ENCODE data around the gene PPARG. TPM values are rescaled to one million over a fixed set of nuclear protein-coding genes. Genes with fewer than 3 reads are reported as not detected.
A peak's percentile ranks its signal among the peaks of the same experiment; 100 is the strongest.

Gene PPARG
- total and polyA plus RNA-seq, 2 experiments from 2014 or later = 0.15 to 0.42 TPM

DNA sequence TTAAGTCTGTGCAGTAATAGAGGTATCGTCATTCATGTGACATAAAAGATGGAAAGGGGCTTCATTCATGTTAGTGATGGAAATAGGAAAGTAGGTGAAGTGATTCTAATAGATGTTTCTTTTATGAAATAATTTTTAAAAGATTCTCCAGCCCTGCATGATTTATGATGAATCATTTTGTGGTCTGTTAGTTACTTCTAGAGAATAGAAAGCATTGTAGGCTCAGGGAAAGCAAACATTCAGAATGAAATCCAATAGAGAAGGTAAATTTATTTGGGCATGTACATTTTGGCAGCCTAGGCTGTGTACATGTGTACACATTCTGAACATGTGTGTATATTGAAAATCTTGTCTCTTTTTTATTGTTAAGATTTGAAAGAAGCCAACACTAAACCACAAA, 23.1 kb downstream of the PPARG start (continued):
- no peak for TF ChIP-seq CTCF (conservative IDR thresholded peaks at IDR 0.05; ENCODE audit: low read depth in 2 of 2)
- no peak for TF ChIP-seq EZH2phosphoT487 (IDR thresholded peaks at IDR 0.05; ENCODE audit: unreplicated experiment)
- TF ChIP-seq, protein P1, sequence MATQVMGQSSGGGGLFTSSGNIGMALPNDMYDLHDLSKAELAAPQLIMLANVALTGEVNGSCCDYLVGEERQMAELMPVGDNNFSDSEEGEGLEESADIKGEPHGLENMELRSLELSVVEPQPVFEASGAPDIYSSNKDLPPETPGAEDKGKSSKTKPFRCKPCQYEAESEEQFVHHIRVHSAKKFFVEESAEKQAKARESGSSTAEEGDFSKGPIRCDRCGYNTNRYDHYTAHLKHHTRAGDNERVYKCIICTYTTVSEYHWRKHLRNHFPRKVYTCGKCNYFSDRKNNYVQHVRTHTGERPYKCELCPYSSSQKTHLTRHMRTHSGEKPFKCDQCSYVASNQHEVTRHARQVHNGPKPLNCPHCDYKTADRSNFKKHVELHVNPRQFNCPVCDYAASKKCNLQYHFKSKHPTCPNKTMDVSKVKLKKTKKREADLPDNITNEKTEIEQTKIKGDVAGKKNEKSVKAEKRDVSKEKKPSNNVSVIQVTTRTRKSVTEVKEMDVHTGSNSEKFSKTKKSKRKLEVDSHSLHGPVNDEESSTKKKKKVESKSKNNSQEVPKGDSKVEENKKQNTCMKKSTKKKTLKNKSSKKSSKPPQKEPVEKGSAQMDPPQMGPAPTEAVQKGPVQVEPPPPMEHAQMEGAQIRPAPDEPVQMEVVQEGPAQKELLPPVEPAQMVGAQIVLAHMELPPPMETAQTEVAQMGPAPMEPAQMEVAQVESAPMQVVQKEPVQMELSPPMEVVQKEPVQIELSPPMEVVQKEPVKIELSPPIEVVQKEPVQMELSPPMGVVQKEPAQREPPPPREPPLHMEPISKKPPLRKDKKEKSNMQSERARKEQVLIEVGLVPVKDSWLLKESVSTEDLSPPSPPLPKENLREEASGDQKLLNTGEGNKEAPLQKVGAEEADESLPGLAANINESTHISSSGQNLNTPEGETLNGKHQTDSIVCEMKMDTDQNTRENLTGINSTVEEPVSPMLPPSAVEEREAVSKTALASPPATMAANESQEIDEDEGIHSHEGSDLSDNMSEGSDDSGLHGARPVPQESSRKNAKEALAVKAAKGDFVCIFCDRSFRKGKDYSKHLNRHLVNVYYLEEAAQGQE (IDR thresholded peaks at IDR 0.05; ENCODE audit: unreplicated experiment) = no peak
- no peak for TF ChIP-seq ZNF114 (CRISPR knock-in tag; IDR thresholded peaks at IDR 0.05)
- no peak for TF ChIP-seq POLR2AphosphoS5 (IDR thresholded peaks at IDR 0.05; ENCODE audit: low read depth)
- no peak for TF ChIP-seq STAT1 (IDR thresholded peaks at IDR 0.05; ENCODE audit: unreplicated experiment)
- no peak for TF ChIP-seq EZH2 (IDR thresholded peaks at IDR 0.05; ENCODE audit: low read depth, unreplicated experiment)

DNA sequence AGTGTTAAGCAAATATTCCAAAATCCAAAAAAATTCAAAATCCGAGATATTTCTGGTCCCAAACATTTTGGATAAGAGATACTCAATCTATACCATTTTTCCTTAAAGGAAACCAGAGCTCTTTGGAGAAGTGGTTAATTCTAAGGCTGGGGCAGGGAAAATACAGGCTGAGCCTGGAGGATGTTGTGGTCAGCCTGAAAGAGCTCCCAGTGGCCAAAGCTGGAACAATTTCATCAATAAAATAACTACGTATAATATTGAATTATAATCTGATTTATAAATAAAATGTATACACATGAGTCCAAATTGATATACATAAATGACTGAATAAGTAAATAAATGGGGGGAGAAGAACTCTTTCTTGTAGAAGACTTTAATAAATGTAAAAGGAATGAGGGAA, 24.6 kb downstream of the PPARG start:
- Mint-ChIP-seq H3K27ac (no peak overlapping the region), H3K9me3 (no peaks in the 10 kb centered on the region), H3K4me1 (no peaks in the 10 kb centered on the region), H3K36me3 (ENCODE audit: low read depth) (no peaks in the 10 kb centered on the region), H3K4me3 (no peak overlapping the region), H3K27me3 (ENCODE audit: insufficient read depth, low read depth, poor library complexity) (no peaks in the 10 kb centered on the region)
- no peak for ATAC-seq
- Histone ChIP-seq H3F3A (replicated peaks; ENCODE audit: low read depth) (no peaks in the 10 kb centered on the region), H3K27ac (ENCODE audit: low read depth) (no peak overlapping the region), H3K27me3 (ENCODE audit: insufficient read depth) (no peaks in the 10 kb centered on the region), H3K36me3 (ENCODE audit: insufficient read depth) (no peaks in the 10 kb centered on the region), H3K4me1 (ENCODE audit: insufficient read depth) (no peaks in the 10 kb centered on the region), H3K79me2 (replicated peaks; ENCODE audit: insufficient read depth) (no peaks in the 10 kb centered on the region), H2AFZ (no peak overlapping the region), H4K20me1 (replicated peaks; ENCODE audit: insufficient read depth) (no peaks in the 10 kb centered on the region), H3K4me2 (no peak overlapping the region), H3K9me2 (ENCODE audit: insufficient read depth) (no peaks in the 10 kb centered on the region), H3K4me3 (no peak overlapping the region)
- DNase-seq (ENCODE audit: low spot score) = no peak
- TF ChIP-seq ZNF114 (CRISPR knock-in tag; IDR thresholded peaks at IDR 0.05) = no peak
- TF ChIP-seq, protein P2, sequence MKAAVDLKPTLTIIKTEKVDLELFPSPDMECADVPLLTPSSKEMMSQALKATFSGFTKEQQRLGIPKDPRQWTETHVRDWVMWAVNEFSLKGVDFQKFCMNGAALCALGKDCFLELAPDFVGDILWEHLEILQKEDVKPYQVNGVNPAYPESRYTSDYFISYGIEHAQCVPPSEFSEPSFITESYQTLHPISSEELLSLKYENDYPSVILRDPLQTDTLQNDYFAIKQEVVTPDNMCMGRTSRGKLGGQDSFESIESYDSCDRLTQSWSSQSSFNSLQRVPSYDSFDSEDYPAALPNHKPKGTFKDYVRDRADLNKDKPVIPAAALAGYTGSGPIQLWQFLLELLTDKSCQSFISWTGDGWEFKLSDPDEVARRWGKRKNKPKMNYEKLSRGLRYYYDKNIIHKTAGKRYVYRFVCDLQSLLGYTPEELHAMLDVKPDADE (IDR thresholded peaks at IDR 0.05) = no peak
- TF ChIP-seq CTCF (conservative IDR thresholded peaks at IDR 0.05; ENCODE audit: low read depth in 2 of 2) = 0 out of 4 replicates have a peak, but pooled peaks of 1 of the 2 experiments have one; percentile 14
- TF ChIP-seq EZH2phosphoT487 (IDR thresholded peaks at IDR 0.05; ENCODE audit: unreplicated experiment) = no peak
- TF ChIP-seq, protein P3, sequence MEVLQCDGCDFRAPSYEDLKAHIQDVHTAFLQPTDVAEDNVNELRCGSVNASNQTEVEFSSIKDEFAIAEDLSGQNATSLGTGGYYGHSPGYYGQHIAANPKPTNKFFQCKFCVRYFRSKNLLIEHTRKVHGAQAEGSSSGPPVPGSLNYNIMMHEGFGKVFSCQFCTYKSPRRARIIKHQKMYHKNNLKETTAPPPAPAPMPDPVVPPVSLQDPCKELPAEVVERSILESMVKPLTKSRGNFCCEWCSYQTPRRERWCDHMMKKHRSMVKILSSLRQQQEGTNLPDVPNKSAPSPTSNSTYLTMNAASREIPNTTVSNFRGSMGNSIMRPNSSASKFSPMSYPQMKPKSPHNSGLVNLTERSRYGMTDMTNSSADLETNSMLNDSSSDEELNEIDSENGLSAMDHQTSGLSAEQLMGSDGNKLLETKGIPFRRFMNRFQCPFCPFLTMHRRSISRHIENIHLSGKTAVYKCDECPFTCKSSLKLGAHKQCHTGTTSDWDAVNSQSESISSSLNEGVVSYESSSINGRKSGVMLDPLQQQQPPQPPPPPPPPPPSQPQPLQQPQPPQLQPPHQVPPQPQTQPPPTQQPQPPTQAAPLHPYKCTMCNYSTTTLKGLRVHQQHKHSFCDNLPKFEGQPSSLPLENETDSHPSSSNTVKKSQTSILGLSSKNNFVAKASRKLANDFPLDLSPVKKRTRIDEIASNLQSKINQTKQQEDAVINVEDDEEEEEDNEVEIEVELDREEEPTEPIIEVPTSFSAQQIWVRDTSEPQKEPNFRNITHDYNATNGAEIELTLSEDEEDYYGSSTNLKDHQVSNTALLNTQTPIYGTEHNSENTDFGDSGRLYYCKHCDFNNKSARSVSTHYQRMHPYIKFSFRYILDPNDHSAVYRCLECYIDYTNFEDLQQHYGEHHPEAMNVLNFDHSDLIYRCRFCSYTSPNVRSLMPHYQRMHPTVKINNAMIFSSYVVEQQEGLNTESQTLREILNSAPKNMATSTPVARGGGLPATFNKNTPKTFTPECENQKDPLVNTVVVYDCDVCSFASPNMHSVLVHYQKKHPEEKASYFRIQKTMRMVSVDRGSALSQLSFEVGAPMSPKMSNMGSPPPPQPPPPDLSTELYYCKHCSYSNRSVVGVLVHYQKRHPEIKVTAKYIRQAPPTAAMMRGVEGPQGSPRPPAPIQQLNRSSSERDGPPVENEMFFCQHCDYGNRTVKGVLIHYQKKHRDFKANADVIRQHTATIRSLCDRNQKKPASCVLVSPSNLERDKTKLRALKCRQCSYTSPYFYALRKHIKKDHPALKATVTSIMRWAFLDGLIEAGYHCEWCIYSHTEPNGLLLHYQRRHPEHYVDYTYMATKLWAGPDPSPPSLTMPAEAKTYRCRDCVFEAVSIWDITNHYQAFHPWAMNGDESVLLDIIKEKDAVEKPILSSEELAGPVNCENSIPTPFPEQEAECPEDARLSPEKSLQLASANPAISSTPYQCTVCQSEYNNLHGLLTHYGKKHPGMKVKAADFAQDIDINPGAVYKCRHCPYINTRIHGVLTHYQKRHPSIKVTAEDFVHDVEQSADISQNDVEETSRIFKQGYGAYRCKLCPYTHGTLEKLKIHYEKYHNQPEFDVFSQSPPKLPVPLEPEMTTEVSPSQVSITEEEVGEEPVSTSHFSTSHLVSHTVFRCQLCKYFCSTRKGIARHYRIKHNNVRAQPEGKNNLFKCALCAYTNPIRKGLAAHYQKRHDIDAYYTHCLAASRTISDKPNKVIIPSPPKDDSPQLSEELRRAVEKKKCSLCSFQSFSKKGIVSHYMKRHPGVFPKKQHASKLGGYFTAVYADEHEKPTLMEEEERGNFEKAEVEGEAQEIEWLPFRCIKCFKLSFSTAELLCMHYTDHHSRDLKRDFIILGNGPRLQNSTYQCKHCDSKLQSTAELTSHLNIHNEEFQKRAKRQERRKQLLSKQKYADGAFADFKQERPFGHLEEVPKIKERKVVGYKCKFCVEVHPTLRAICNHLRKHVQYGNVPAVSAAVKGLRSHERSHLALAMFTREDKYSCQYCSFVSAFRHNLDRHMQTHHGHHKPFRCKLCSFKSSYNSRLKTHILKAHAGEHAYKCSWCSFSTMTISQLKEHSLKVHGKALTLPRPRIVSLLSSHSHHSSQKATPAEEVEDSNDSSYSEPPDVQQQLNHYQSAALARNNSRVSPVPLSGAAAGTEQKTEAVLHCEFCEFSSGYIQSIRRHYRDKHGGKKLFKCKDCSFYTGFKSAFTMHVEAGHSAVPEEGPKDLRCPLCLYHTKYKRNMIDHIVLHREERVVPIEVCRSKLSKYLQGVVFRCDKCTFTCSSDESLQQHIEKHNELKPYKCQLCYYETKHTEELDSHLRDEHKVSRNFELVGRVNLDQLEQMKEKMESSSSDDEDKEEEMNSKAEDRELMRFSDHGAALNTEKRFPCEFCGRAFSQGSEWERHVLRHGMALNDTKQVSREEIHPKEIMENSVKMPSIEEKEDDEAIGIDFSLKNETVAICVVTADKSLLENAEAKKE (CRISPR knock-in tag; IDR thresholded peaks at IDR 0.05) = no peak
- TF ChIP-seq JUNB (IDR thresholded peaks at IDR 0.05; ENCODE audit: unreplicated experiment) = no peak
- no peak for TF ChIP-seq POLR2AphosphoS5 (IDR thresholded peaks at IDR 0.05; ENCODE audit: low read depth)
